Neural progenitor cell (in vitro differentiated cells): ENCODE results near the gene C20orf96. TPM values are rescaled to one million over a fixed set of nuclear protein-coding genes. Genes with fewer than 3 reads are reported as not detected.

Experiments used
- DNase-seq: peaks from one replicate; pipeline ENCODE4 v3.0.0-alpha.2; 2016; ENCODE audit warnings: low spot score
- H2AFZ ChIP-seq: fragments of 200-600 bp; sonication (generic); replicated peaks from 2 replicates; pipeline ENCODE4 v1.6.1; 2016; ENCODE audit warnings: antibody characterized with exemption
- H3F3A ChIP-seq: fragments of 200-600 bp; sonication (generic); 2 replicates; pipeline ENCODE4 v1.6.1; 2016; ENCODE audit warnings: antibody characterized with exemption, low read depth
- H3K27ac ChIP-seq: fragments of 200-600 bp; sonication (generic); 2 replicates; pipeline ENCODE4 v1.5.1; 2016; ENCODE audit warnings: mild to moderate bottlenecking
- H3K27me3 ChIP-seq: fragments of 200-600 bp; sonication (generic); 2 replicates; pipeline ENCODE4 v1.6.1; 2016; ENCODE audit warnings: mild to moderate bottlenecking, moderate library complexity
- H3K36me3 ChIP-seq: fragments of 200-600 bp; sonication (generic); 2 replicates; pipeline ENCODE4 v1.5.1; 2016
- H3K4me1 ChIP-seq: fragments of 200-600 bp; sonication (generic); 2 replicates; pipeline ENCODE4 v1.6.1; 2016; ENCODE audit warnings: mixed run types
- H3K4me2 ChIP-seq: fragments of 200-600 bp; sonication (generic); 2 replicates; pipeline ENCODE4 v1.6.1; 2016
- H3K4me3 ChIP-seq: fragments of 200-600 bp; sonication (generic); 2 replicates; pipeline ENCODE4 v1.5.1; 2016
- H3K79me2 ChIP-seq: fragments of 200-600 bp; sonication (generic); 2 replicates; pipeline ENCODE4 v1.6.1; 2016; ENCODE audit warnings: low read depth
- H3K9ac ChIP-seq: fragments of 200-600 bp; sonication (generic); 2 replicates; pipeline ENCODE4 v1.6.1; 2016
- H3K9me3 ChIP-seq: fragments of 200-600 bp; sonication (generic); 2 replicates; pipeline ENCODE4 v1.5.1; 2016; ENCODE audit warnings: low read depth
- H4K20me1 ChIP-seq: fragments of 200-600 bp; sonication (generic); 2 replicates; pipeline ENCODE4 v1.6.1; 2016; ENCODE audit warnings: low read depth
- H3K27ac Mint-ChIP-seq: 3 replicates; pipeline ENCODE4 v1.8.0; 2021; ENCODE audit warnings: mixed read lengths
- H3K27me3 Mint-ChIP-seq: 2 replicates; pipeline ENCODE4 v1.8.0; 2022; ENCODE audit warnings: low read depth, mild to moderate bottlenecking, inconsistent platforms, moderate library complexity, mixed read lengths; ENCODE audit not compliant: insufficient read depth
- H3K36me3 Mint-ChIP-seq: 3 replicates; pipeline ENCODE4 v1.8.0; 2021; ENCODE audit warnings: mixed read lengths
- H3K4me1 Mint-ChIP-seq: 3 replicates; pipeline ENCODE4 v1.8.0; 2021; ENCODE audit warnings: mixed read lengths
- H3K4me3 Mint-ChIP-seq: 3 replicates; pipeline ENCODE4 v1.8.0; 2021; ENCODE audit warnings: mild to moderate bottlenecking, moderate library complexity, mixed read lengths
- H3K9me3 Mint-ChIP-seq: 3 replicates; pipeline ENCODE4 v1.8.0; 2020; ENCODE audit warnings: mixed read lengths
- EZH2 ChIP-seq: fragments of 200-600 bp; sonication (generic); IDR thresholded peaks from 2 replicates; pipeline ENCODE4 v1.6.1; 2017; ENCODE audit warnings: antibody characterized with exemption, mild to moderate bottlenecking, moderate library complexity
- EZH2phosphoT487 ChIP-seq: fragments of 200-600 bp; sonication (generic); IDR thresholded peaks from 2 replicates; pipeline ENCODE4 v1.6.1; 2017; ENCODE audit warnings: antibody characterized with exemption
- total RNA-seq: library from RNA; depleted of rRNA; stranded (reverse); fragments of >200 nt; gene quantifications from 2 replicates; pipeline ENCODE4 v1.2.3, GENCODE V29; 2015; ENCODE audit warnings: low replicate concordance
- TF ChIP-seq, protein P1 (sequence below): fragments of 200-600 bp; sonication (generic); IDR thresholded peaks from 2 replicates; pipeline ENCODE4 v1.5.1; 2017; ENCODE audit warnings: antibody characterized with exemption, mild to moderate bottlenecking

The C20orf96 gene
- total RNA-seq, 1 donor from 2014 or later, result 6.0 TPM

DNA sequence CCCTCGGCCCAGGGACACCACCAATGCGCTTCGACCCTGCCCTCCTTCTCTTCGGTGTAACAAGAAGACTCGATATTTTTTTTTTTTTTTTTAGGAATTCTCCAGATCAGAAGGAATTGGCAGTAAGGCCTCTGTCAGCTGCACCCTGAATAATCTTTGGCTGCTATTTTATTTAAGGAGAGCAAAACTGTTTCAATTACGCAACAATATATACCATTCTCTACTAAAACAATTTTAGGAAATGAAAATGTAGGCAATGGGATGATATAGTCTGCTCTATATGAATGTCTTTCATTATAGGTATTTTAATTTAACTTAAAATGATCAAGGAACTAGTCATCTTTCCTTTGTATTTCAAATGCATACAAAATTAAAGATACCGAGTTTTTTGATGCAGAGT is 20.1 kb upstream of the C20orf96 start:
- H3K4me3 ChIP-seq, result peak overlapping the region; percentile 29
- no peak for DNase-seq
- H3K9me3 ChIP-seq, result no peaks in the 10 kb centered on the region
- Mint-ChIP-seq H3K27me3 (no peaks in the 10 kb centered on the region), H3K36me3 (no peaks in the 10 kb centered on the region), H3K4me1 (peaks cover 29% of the 10 kb centered on the region), H3K4me3 (peak overlapping the region; percentile 87), H3K27ac (peak overlapping the region; percentile 99), H3K9me3 (no peaks in the 10 kb centered on the region)
- TF ChIP-seq, protein P1, sequence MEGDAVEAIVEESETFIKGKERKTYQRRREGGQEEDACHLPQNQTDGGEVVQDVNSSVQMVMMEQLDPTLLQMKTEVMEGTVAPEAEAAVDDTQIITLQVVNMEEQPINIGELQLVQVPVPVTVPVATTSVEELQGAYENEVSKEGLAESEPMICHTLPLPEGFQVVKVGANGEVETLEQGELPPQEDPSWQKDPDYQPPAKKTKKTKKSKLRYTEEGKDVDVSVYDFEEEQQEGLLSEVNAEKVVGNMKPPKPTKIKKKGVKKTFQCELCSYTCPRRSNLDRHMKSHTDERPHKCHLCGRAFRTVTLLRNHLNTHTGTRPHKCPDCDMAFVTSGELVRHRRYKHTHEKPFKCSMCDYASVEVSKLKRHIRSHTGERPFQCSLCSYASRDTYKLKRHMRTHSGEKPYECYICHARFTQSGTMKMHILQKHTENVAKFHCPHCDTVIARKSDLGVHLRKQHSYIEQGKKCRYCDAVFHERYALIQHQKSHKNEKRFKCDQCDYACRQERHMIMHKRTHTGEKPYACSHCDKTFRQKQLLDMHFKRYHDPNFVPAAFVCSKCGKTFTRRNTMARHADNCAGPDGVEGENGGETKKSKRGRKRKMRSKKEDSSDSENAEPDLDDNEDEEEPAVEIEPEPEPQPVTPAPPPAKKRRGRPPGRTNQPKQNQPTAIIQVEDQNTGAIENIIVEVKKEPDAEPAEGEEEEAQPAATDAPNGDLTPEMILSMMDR, result no peak
- TF ChIP-seq EZH2 (no peak), EZH2phosphoT487 (no peak)
- no peaks in the 10 kb centered on the region for H4K20me1 ChIP-seq
- no peak overlapping the region for H3K27ac ChIP-seq
- no peaks in the 10 kb centered on the region for H3K27me3 ChIP-seq
- H2AFZ ChIP-seq, result peak overlapping the region; percentile 28
- peaks cover 18% of the 10 kb centered on the region for H3K4me1 ChIP-seq
- H3K36me3 ChIP-seq, result no peaks in the 10 kb centered on the region
- H3F3A ChIP-seq, result peaks cover 17% of the 10 kb centered on the region
- no peaks in the 10 kb centered on the region for H3K79me2 ChIP-seq
- peak overlapping the region; percentile 68 for H3K4me2 ChIP-seq
- no peak overlapping the region for H3K9ac ChIP-seq

DNA sequence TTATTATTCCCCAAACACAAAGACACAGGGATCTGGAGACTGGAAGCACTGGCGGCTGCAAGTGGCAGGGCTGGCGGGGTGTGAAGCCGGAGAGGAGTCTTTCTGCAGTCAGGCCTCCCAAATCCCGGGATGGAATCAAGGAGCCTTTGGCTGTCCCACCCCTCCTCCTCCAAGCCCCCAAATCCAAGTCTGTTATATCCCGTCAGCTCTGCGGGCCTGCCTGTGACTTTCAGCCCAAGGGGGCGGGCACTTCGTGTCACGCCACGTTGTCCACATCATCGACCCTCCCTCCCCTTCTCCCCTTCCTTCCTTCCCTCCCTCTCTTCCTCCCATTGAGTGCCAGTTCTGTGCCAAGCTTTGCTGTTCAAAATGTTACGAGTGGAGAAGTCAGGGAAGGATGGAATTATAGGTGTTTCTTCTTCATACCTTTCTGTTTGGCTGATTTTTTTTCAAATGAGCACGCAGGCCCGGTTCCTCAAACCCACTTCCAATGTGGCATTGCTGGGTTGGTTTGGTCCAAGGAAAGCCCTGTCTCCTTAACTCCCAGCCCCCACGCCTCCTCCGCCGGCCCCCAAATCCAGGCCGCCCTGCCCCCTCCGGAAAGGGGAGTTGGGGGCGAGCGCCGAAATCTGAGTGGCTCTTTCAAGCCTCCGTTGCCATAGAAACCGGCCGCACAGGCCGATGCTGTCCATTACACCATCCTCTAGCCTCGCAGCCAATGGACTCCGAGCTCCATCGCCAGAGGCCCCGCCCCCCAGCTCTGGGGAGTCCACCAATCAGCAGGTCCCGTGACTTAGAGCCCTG is 19.5 kb upstream of the C20orf96 start:
- peak; percentile 100 for DNase-seq
- no peak for TF ChIP-seq EZH2phosphoT487
- TF ChIP-seq, protein P1, result no peak
- no peak for TF ChIP-seq EZH2
- Histone ChIP-seq H3K79me2 (no peaks in the 10 kb centered on the region), H4K20me1 (no peaks in the 10 kb centered on the region), H3K36me3 (no peaks in the 10 kb centered on the region), H3F3A (peaks cover 17% of the 10 kb centered on the region), H3K27ac (peak overlapping the region; percentile 69), H3K4me3 (peak overlapping the region; percentile 48), H2AFZ (peak overlapping the region; percentile 59), H3K4me1 (peaks cover 18% of the 10 kb centered on the region), H3K27me3 (no peaks in the 10 kb centered on the region), H3K4me2 (peak overlapping the region; percentile 72), H3K9me3 (no peaks in the 10 kb centered on the region), H3K9ac (no peak overlapping the region)
- Mint-ChIP-seq H3K4me1 (peaks cover 29% of the 10 kb centered on the region), H3K9me3 (no peaks in the 10 kb centered on the region), H3K36me3 (no peaks in the 10 kb centered on the region), H3K27me3 (no peaks in the 10 kb centered on the region), H3K4me3 (peak overlapping the region; percentile 87), H3K27ac (peak overlapping the region; percentile 99)

DNA sequence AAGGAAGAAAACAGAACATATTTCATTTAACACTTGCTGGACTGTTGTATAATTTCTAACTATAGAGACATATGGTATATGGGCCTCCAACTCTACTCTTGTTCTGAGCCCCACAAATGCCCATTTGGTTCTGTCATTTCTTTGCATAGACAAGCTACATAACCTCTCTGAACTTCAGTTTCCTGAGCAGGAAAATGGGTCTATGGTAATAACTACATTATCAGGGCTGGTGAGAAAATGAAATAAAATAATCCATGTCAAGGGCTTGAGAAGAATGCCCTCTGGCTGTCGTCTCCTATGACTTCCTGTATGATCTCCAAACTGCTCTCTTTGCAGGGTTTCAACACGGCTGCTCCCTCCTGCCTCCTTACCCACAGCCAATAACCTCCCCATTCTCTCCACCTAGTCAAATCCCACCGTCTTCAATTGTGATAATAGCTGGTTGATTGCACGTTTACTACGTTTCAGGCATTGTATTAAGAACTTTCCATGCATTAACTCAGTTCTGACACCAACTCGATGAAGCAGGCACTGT is 18.8 kb upstream of the C20orf96 start:
- DNase-seq, result no peak
- Histone ChIP-seq H3K4me1 (peaks cover 18% of the 10 kb centered on the region), H3K79me2 (no peaks in the 10 kb centered on the region), H3K9ac (no peak overlapping the region), H3K4me2 (peak overlapping the region; percentile 72), H3K9me3 (no peaks in the 10 kb centered on the region), H2AFZ (no peak overlapping the region), H3K4me3 (peak overlapping the region; percentile 48), H4K20me1 (no peaks in the 10 kb centered on the region), H3K36me3 (no peaks in the 10 kb centered on the region), H3F3A (peaks cover 17% of the 10 kb centered on the region), H3K27me3 (no peaks in the 10 kb centered on the region), H3K27ac (peak overlapping the region; percentile 69)
- Mint-ChIP-seq H3K27me3 (no peaks in the 10 kb centered on the region), H3K9me3 (peaks cover 2% of the 10 kb centered on the region), H3K4me3 (peak overlapping the region; percentile 87), H3K4me1 (peaks cover 29% of the 10 kb centered on the region), H3K27ac (peak overlapping the region; percentile 98), H3K36me3 (no peaks in the 10 kb centered on the region)
- TF ChIP-seq EZH2phosphoT487, result no peak
- TF ChIP-seq EZH2, result no peak
- TF ChIP-seq, protein P1, result no peak
